CD4-positive, alpha-beta T cell (primary cell): ENCODE results near the gene MAP3K20. TPM values are rescaled to one million over a fixed set of nuclear protein-coding genes. Genes with fewer than 3 reads are reported as not detected.

ENCODE experiments used
- ATAC-seq: fragments of 200-7000 bp; cut with Tn5 transposase; one replicate; pipeline ENCODE4 v1.10.0; 2022; ENCODE audit warnings: mild to moderate bottlenecking; ENCODE audit not compliant: poor library complexity
- CTCF ChIA-PET: fragments of 350-600 bp; sonication (Branson Sonifier 250); formaldehyde crosslinking; loops from one replicate; lab custom pipeline; 2021; ENCODE audit warnings: antibody characterized with exemption, inconsistent platforms; lab: Charles Lee
- POLR2A ChIA-PET: fragments of 350-600 bp; sonication (Branson Sonifier 250); formaldehyde crosslinking; loops from one replicate; lab custom pipeline; 2021; ENCODE audit warnings: antibody characterized with exemption, inconsistent platforms; lab: Charles Lee
- DNase-seq, 14 experiments: peaks; one replicate each; pipeline ENCODE4 v3.0.0-alpha.2; 2013 to 2020; ENCODE audit warnings: mixed read lengths in 2 of 14
- H3K27ac ChIP-seq, 2 donors: one replicate each; pipeline versions ENCODE4 v1.5.1 to v1.7.0; 2013; ENCODE audit warnings: low read length in 2 of 2, low read depth in 1 of 2, mild to moderate bottlenecking in 1 of 2
- H3K27me3 ChIP-seq, 2 experiments: 1 replicate in 1 of 2; 2 replicates in 1 of 2; pipeline versions ENCODE4 v1.6.1 to v1.7.0; 2013; ENCODE audit warnings: low read length in 2 of 2, control low read depth in 1 of 2, mild to moderate bottlenecking in 1 of 2, moderate library complexity in 1 of 2; ENCODE audit not compliant: insufficient read depth in 2 of 2, control insufficient read depth in 1 of 2
- H3K36me3 ChIP-seq: one replicate; pipeline ENCODE4 v1.6.1; 2013; ENCODE audit warnings: low read length, control low read depth; ENCODE audit not compliant: insufficient read depth
- H3K4me1 ChIP-seq: one replicate; pipeline ENCODE4 v1.6.1; 2013; ENCODE audit warnings: low read length, control low read depth; ENCODE audit not compliant: insufficient read depth
- H3K4me3 ChIP-seq: one replicate; pipeline ENCODE4 v1.5.1; 2013; ENCODE audit warnings: mild to moderate bottlenecking, low read length, moderate library complexity
- H3K9me3 ChIP-seq, 2 experiments: 1 replicate in 1 of 2; 2 replicates in 1 of 2; pipeline versions ENCODE4 v1.6.1 to v1.7.0; 2013; ENCODE audit warnings: low read length in 2 of 2, mild to moderate bottlenecking in 2 of 2, control low read depth in 1 of 2, moderate library complexity in 1 of 2; ENCODE audit not compliant: control insufficient read depth in 1 of 2, insufficient read depth in 1 of 2
- H3K27ac Mint-ChIP-seq: one replicate; pipeline ENCODE4 v1.8.0; 2020; ENCODE audit warnings: mixed read lengths
- H3K27me3 Mint-ChIP-seq: one replicate; pipeline ENCODE4 v1.8.0; 2021; ENCODE audit warnings: mixed read lengths
- H3K36me3 Mint-ChIP-seq: one replicate; pipeline ENCODE4 v1.8.0; 2021; ENCODE audit warnings: low read depth, mixed read lengths
- H3K4me1 Mint-ChIP-seq: one replicate; pipeline ENCODE4 v1.8.0; 2021; ENCODE audit warnings: low read depth, mixed read lengths
- H3K4me3 Mint-ChIP-seq: one replicate; pipeline ENCODE4 v1.8.0; 2020; ENCODE audit warnings: mild to moderate bottlenecking, mixed read lengths
- H3K9me3 Mint-ChIP-seq: one replicate; pipeline ENCODE4 v1.8.0; 2020; ENCODE audit warnings: mixed read lengths
- CTCF ChIP-seq: fragments of 200-600 bp; IDR thresholded peaks from one replicate; pipeline ENCODE4 v1.8.0; 2022; ENCODE audit warnings: antibody characterized with exemption, mild to moderate bottlenecking
- intact Hi-C, 2 experiments: fragments of 100-400 bp; cut with DNase I in 1 of 2; cut with micrococcal nuclease in 1 of 2; formaldehyde crosslinking; loops; one replicate each; pipeline versions ENCODE4 v1.15.1 to v1.9.0; 2023 to 2025; cut with DNase I, micrococcal nuclease
- total RNA-seq, 174 experiments: library from RNA in 2 of 174; stranded (reverse) in 2 of 174; gene quantifications; one replicate each; pipeline ENCODE4 v1.2.3 and lab custom pipeline; 2021 to 2026

The MAP3K20 gene
- total RNA-seq, 2 experiments from 2014 or later = 0.36 to 0.39 TPM

DNA sequence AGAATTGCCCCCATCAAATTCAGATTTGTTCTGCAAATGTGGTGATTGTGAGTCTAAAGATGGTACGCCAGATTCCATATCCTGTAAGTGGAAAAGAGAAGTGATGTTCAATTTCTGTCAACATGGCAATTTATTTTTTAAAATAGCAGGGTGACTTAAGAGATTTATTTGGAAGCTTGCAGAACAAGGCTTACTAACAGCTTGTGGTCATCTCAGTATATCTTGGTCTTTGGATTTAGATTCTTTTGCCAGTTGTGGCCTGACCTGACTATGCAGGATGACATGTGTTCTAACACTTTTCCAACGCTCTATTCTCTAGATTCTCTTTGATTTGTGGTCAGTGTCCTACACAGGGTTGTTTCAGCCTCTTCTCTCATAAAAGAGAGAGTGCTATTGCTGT lies 74.4 kb downstream of the MAP3K20 start:
- H3K36me3 Mint-ChIP-seq = no peaks in the 10 kb centered on the region
- peak overlapping the region in 1 of 2 donors; percentile 31 for H3K27ac ChIP-seq
- DNase-seq (no peak), ATAC-seq (no peak)
- intact Hi-C loops = no loop called here
- CTCF ChIA-PET = no interaction called here
- no peaks in the 10 kb centered on the region for H3K27me3 Mint-ChIP-seq
- H3K4me1 Mint-ChIP-seq = peaks cover 5% of the 10 kb centered on the region
- no peak overlapping the region for H3K4me3 Mint-ChIP-seq
- H3K36me3 ChIP-seq = no peaks in the 10 kb centered on the region
- no peak overlapping the region for H3K4me3 ChIP-seq
- H3K27me3 ChIP-seq = no peaks in the 10 kb centered on the region
- POLR2A ChIA-PET = no interaction called here
- H3K27ac Mint-ChIP-seq = no peak overlapping the region
- H3K9me3 ChIP-seq = no peaks in the 10 kb centered on the region
- H3K9me3 Mint-ChIP-seq = no peaks in the 10 kb centered on the region
- no peaks in the 10 kb centered on the region for H3K4me1 ChIP-seq
- no peak for TF ChIP-seq CTCF

DNA sequence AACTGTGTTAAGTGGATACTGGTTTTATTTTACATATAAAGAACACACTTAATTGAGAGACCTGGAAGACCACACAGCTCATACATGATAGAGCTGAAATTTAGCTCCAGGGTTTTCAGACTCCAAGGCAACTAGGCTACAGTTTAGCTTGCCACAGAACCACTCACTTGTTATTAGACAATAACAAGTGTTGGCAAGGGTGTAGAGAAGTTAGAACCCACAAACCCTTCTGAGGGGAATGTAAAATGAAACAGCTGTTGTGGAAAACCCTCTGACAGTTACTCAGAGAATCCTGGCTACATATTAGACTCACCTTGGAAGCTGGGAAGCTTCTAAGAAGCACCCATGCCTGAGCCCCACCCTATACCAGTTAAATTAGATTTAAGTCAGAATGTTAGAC lies 75.3 kb downstream of the MAP3K20 start:
- Histone ChIP-seq H3K27me3 (no peaks in the 10 kb centered on the region), H3K4me1 (no peaks in the 10 kb centered on the region), H3K27ac (no peak overlapping the region), H3K36me3 (no peaks in the 10 kb centered on the region), H3K4me3 (no peak overlapping the region), H3K9me3 (no peaks in the 10 kb centered on the region)
- no peak for DNase-seq
- H3K36me3 Mint-ChIP-seq = no peaks in the 10 kb centered on the region
- H3K4me3 Mint-ChIP-seq = no peak overlapping the region
- H3K9me3 Mint-ChIP-seq = no peaks in the 10 kb centered on the region
- ChIA-PET POLR2A (no interaction called here), CTCF (interaction anchor here (2.2 kb wide), 1 partner anchor 19 kb away, joined by 4 read pairs; no protein-coding TSS in a partner anchor)
- H3K4me1 Mint-ChIP-seq = peaks cover 5% of the 10 kb centered on the region
- no peak for ATAC-seq
- H3K27me3 Mint-ChIP-seq = no peaks in the 10 kb centered on the region
- no peak for TF ChIP-seq CTCF
- no peak overlapping the region for H3K27ac Mint-ChIP-seq
- intact Hi-C loops = no loop called here

DNA sequence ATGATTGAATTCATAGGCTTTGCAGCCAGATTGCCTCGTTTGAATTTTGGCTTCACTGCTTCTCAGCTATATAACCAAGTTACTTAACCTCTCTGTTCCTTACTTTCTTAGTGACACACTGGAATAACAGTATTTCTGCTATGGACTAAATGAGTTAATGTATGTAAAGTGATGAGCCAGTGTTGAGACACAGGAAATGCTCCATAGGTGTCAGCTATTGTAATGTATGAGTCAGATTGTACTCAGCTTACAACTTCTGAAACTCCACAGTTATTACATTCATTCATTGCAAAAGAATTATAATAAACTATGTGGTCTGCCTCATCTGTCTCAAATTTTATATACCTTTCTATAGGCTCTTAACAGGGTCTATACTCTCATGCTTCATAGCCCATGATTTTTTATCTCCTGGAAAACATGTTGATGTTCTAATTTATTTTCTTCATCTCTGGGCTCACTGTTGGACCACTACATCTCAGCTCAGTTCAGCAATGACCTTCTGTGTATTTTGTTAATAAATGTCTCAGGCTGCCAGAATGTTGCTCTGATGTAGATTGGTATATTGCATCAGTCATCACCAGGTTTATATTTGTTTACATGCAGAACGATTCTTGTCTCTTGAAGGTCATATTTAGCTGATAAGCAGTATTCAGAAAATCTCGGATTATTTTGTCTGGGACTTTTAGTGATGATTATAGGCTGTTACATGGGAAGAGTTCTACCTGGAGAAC lies 76.2 kb downstream of the MAP3K20 start:
- peak in 3 of 14 experiments; percentile 4 to 45 (median 25) for DNase-seq
- Histone ChIP-seq H3K36me3 (no peaks in the 10 kb centered on the region), H3K4me1 (no peaks in the 10 kb centered on the region), H3K9me3 (peaks cover 0 to 3% of the 10 kb centered on the region in 2 experiments), H3K27me3 (no peaks in the 10 kb centered on the region), H3K4me3 (no peak overlapping the region), H3K27ac (no peak overlapping the region)
- ChIA-PET POLR2A (no interaction called here), CTCF (interaction anchor here (2.2 kb wide), 1 partner anchor 18 kb away, joined by 4 read pairs; no protein-coding TSS in a partner anchor)
- no peaks in the 10 kb centered on the region for H3K27me3 Mint-ChIP-seq
- H3K4me3 Mint-ChIP-seq = no peak overlapping the region
- H3K4me1 Mint-ChIP-seq = peaks cover 5% of the 10 kb centered on the region
- H3K27ac Mint-ChIP-seq = no peak overlapping the region
- ATAC-seq = no peak
- intact Hi-C loops = no loop called here
- TF ChIP-seq CTCF = no peak
- no peaks in the 10 kb centered on the region for H3K9me3 Mint-ChIP-seq
- H3K36me3 Mint-ChIP-seq = no peaks in the 10 kb centered on the region
